Measurements from ENCODE around the gene FBXO48. TPM values are rescaled to one million over a fixed set of nuclear protein-coding genes. Genes with fewer than 3 reads are reported as not detected.

FBXO48 gene
- polyA plus RNA-seq, 1 donor (not counting 4 experiments of a cell fraction or from before 2014, with no cell fraction given): 1.9 TPM

- H3K27me3 ChIP-seq (ENCODE audit: control insufficient read depth, extremely low read depth, insufficient read depth, low read length): no peaks in the 10 kb centered on the region
- dilution Hi-C loops (cut with MboI; ENCODE audit: extremely low pct_ligation_motif_present, low sequenced_read_pairs): no loop called here
- TF ChIP-seq CTCF (optimal IDR thresholded peaks at IDR 0.05 in 1 of 3, IDR thresholded peaks at IDR 0.05 in 1 of 3, conservative IDR thresholded peaks at IDR 0.05 in 1 of 3; ENCODE audit: extremely low read depth in 1 of 3, insufficient read depth in 2 of 3, low read length in 3 of 3) (no peak), EZH2 (IDR thresholded peaks at IDR 0.05; ENCODE audit: low read length) (no peak)
- no peak overlapping the region for H3K4me3 ChIP-seq (ENCODE audit: control insufficient read depth in 2 of 3, extremely low read depth in 1 of 3, insufficient read depth in 2 of 3, low read depth in 1 of 3, low read length in 3 of 3)
- no peaks in the 10 kb centered on the region for H3K9me3 ChIP-seq (ENCODE audit: control insufficient read depth, low read depth, low read length)
- no peak for FAIRE-seq
- H3K9me1 ChIP-seq (ENCODE audit: control insufficient read depth, extremely low read depth, insufficient read depth, low read length): no peaks in the 10 kb centered on the region
- no peak overlapping the region for H3K9ac ChIP-seq (ENCODE audit: control insufficient read depth, extremely low read depth, insufficient read depth, low read length)
- no peaks in the 10 kb centered on the region for H3K4me1 ChIP-seq (ENCODE audit: control insufficient read depth, extremely low read depth, insufficient read depth, low read length)
- no peaks in the 10 kb centered on the region for H4K20me1 ChIP-seq (ENCODE audit: control insufficient read depth, extremely low read depth, insufficient read depth, low read length)
- no peaks in the 10 kb centered on the region for H3K36me3 ChIP-seq (ENCODE audit: control insufficient read depth in 2 of 2, extremely low read depth in 1 of 2, insufficient read depth in 2 of 2, low read length in 2 of 2)
- no peak overlapping the region for H3K4me2 ChIP-seq (ENCODE audit: control insufficient read depth, extremely low read depth, insufficient read depth, low read depth, low read length)
- H3K27ac ChIP-seq (ENCODE audit: control insufficient read depth, insufficient read depth, low read length): no peak overlapping the region
- H2AFZ ChIP-seq (ENCODE audit: control insufficient read depth, low read length): no peak overlapping the region
- H3K79me2 ChIP-seq (ENCODE audit: control insufficient read depth, insufficient read depth, low read length): no peaks in the 10 kb centered on the region
- DNase-seq (ENCODE audit: low read depth, low spot score): no peak
These were observed 48.2 kb downstream of the FBXO48 start for GRCh38 chr2:68418855-68419254.

- H3K9ac ChIP-seq (ENCODE audit: control insufficient read depth, extremely low read depth, insufficient read depth, low read length): no peak overlapping the region
- H3K4me2 ChIP-seq (ENCODE audit: control insufficient read depth, extremely low read depth, insufficient read depth, low read depth, low read length): no peak overlapping the region
- H3K36me3 ChIP-seq (ENCODE audit: control insufficient read depth in 2 of 2, extremely low read depth in 1 of 2, insufficient read depth in 2 of 2, low read length in 2 of 2): no peaks in the 10 kb centered on the region
- no peak for FAIRE-seq
- no peak overlapping the region for H3K4me3 ChIP-seq (ENCODE audit: control insufficient read depth in 2 of 3, extremely low read depth in 1 of 3, insufficient read depth in 2 of 3, low read depth in 1 of 3, low read length in 3 of 3)
- no peaks in the 10 kb centered on the region for H3K9me3 ChIP-seq (ENCODE audit: control insufficient read depth, low read depth, low read length)
- H2AFZ ChIP-seq (ENCODE audit: control insufficient read depth, low read length): no peak overlapping the region
- no peaks in the 10 kb centered on the region for H3K9me1 ChIP-seq (ENCODE audit: control insufficient read depth, extremely low read depth, insufficient read depth, low read length)
- H4K20me1 ChIP-seq (ENCODE audit: control insufficient read depth, extremely low read depth, insufficient read depth, low read length): no peaks in the 10 kb centered on the region
- no peaks in the 10 kb centered on the region for H3K27me3 ChIP-seq (ENCODE audit: control insufficient read depth, extremely low read depth, insufficient read depth, low read length)
- no peaks in the 10 kb centered on the region for H3K4me1 ChIP-seq (ENCODE audit: control insufficient read depth, extremely low read depth, insufficient read depth, low read length)
- no peaks in the 10 kb centered on the region for H3K79me2 ChIP-seq (ENCODE audit: control insufficient read depth, insufficient read depth, low read length)
- dilution Hi-C loops (cut with MboI; ENCODE audit: extremely low pct_ligation_motif_present, low sequenced_read_pairs): no loop called here
- TF ChIP-seq EZH2 (IDR thresholded peaks at IDR 0.05; ENCODE audit: low read length): no peak
- no peak for TF ChIP-seq CTCF (optimal IDR thresholded peaks at IDR 0.05 in 1 of 3, IDR thresholded peaks at IDR 0.05 in 1 of 3, conservative IDR thresholded peaks at IDR 0.05 in 1 of 3; ENCODE audit: extremely low read depth in 1 of 3, insufficient read depth in 2 of 3, low read length in 3 of 3)
- H3K27ac ChIP-seq (ENCODE audit: control insufficient read depth, insufficient read depth, low read length): no peak overlapping the region
- no peak for DNase-seq (ENCODE audit: low read depth, low spot score)
These were observed 48.7 kb downstream of the FBXO48 start for GRCh38 chr2:68418419-68418818.
